A549 (cell line): ENCODE data around the gene LRPPRC. TPM values are rescaled to one million over a fixed set of nuclear protein-coding genes. Genes with fewer than 3 reads are reported as not detected.

Experiments used
- ATAC-seq, 2 experiments: fragments of 200-7000 bp in 1 of 2; fragments of >200 bp in 1 of 2; cut with Nextera tagmentation in 1 of 2; cut with Tn5 transposase in 1 of 2; 3 replicates each; pipeline versions ENCODE4 v1.8.0 to v1.9.1; 2018 to 2020; ENCODE audit warnings: mild to moderate bottlenecking in 1 of 2, moderate library complexity in 1 of 2
- CTCF ChIA-PET: fragments of 300-600 bp; sonication (Branson Sonifier 250); formaldehyde crosslinking; extraction: SDS; loops from one replicate; lab custom pipeline; 2021; ENCODE audit warnings: antibody characterized with exemption, inconsistent platforms; lab: Yijun Ruan, JAX
- POLR2A ChIA-PET: fragments of 350-600 bp; formaldehyde crosslinking; extraction: SDS; loops from one replicate; lab custom pipeline; 2021; ENCODE audit warnings: antibody characterized with exemption, inconsistent platforms; lab: Yijun Ruan, JAX
- DNase-seq, 2 experiments: peaks; one replicate each; pipeline versions ENCODE4 v3.0.0 to v3.0.0-alpha.2; 2011 to 2016; ENCODE audit warnings: low read depth in 1 of 2, low spot score in 1 of 2
- FAIRE-seq: peaks from 2 replicates; lab custom pipeline; 2011; peaks lifted over from hg19 to GRCh38; lab: Jason Lieb, UNC
- H3K27ac ChIP-seq, 2 experiments: fragments of >200 bp; sonication (Bioruptor Twin); formaldehyde crosslinking; 3 replicates each; pipeline ENCODE4 v1.5.1; 2016 to 2017
- H3K4me1 ChIP-seq: fragments of >200 bp; sonication (Bioruptor Twin); formaldehyde crosslinking; 3 replicates; pipeline ENCODE4 v1.6.1; 2016
- H3K4me2 ChIP-seq: fragments of >200 bp; sonication (Bioruptor Twin); formaldehyde crosslinking; 3 replicates; pipeline ENCODE4 v1.6.1; 2016
- H3K4me3 ChIP-seq: fragments of >200 bp; sonication (Bioruptor Twin); formaldehyde crosslinking; 3 replicates; pipeline ENCODE4 v1.5.1; 2016
- H3K9me3 ChIP-seq: fragments of >200 bp; sonication (Bioruptor Twin); formaldehyde crosslinking; 3 replicates; pipeline ENCODE4 v1.6.1; 2016
- ATOH8 ChIP-seq: fragments of 250-450 bp; sonication (Bioruptor Pico); IDR thresholded peaks from 2 replicates; pipeline ENCODE4 v1.5.0; 2020; ENCODE audit warnings: low read depth, mild to moderate bottlenecking, moderate library complexity
- BCL3 ChIP-seq: fragments of >200 bp; sonication (Bioruptor Twin); formaldehyde crosslinking; IDR thresholded peaks from 3 replicates; pipeline ENCODE4 v1.6.1; 2016
- BHLHE40 ChIP-seq: IDR thresholded peaks from 2 replicates; pipeline ENCODE4 v1.6.1; 2012; ENCODE audit warnings: low read depth, low read length, inconsistent platforms
- CBX2 ChIP-seq: fragments of 200-600 bp; sonication (generic); IDR thresholded peaks from 2 replicates; pipeline ENCODE4 v1.6.1; 2016; ENCODE audit warnings: low read depth, mild to moderate bottlenecking, borderline replicate concordance
- CEBPB ChIP-seq, 2 experiments: fragments of >200 bp in 1 of 2; sonication (Bioruptor Twin) in 1 of 2; formaldehyde crosslinking in 1 of 2; IDR thresholded peaks; 2 replicates each; pipeline ENCODE4 v1.6.1; 2012 to 2016
- EHF ChIP-seq: fragments of 250-450 bp; sonication (Bioruptor Pico); IDR thresholded peaks from 2 replicates; pipeline ENCODE4 v1.5.0; 2020; ENCODE audit warnings: mild to moderate bottlenecking
- FOXS1 ChIP-seq: fragments of 250-450 bp; sonication (Bioruptor Pico); IDR thresholded peaks from 2 replicates; pipeline ENCODE4 v1.5.0; 2020; ENCODE audit warnings: mild to moderate bottlenecking, moderate library complexity
- HDAC2 ChIP-seq: fragments of 200-600 bp; sonication (generic); IDR thresholded peaks from 2 replicates; pipeline ENCODE4 v1.6.1; 2016
- HOXA7 ChIP-seq: fragments of 250-450 bp; sonication (Bioruptor Pico); IDR thresholded peaks from 2 replicates; pipeline ENCODE4 v1.5.0; 2020; ENCODE audit warnings: mild to moderate bottlenecking, moderate library complexity
- HOXB5 ChIP-seq: fragments of 250-450 bp; sonication (Bioruptor Pico); IDR thresholded peaks from 2 replicates; pipeline ENCODE4 v1.5.0; 2020; ENCODE audit warnings: mild to moderate bottlenecking, moderate library complexity
- KDM5A ChIP-seq: fragments of 200-600 bp; sonication (generic); IDR thresholded peaks from 2 replicates; pipeline ENCODE4 v1.6.1; 2016; ENCODE audit warnings: antibody characterized with exemption, mild to moderate bottlenecking
- PHF8 ChIP-seq: fragments of 200-600 bp; sonication (generic); IDR thresholded peaks from 2 replicates; pipeline ENCODE4 v1.6.1; 2016; ENCODE audit warnings: low read depth, mild to moderate bottlenecking, antibody characterized with exemption, moderate library complexity, borderline replicate concordance
- POLR2A ChIP-seq: IDR thresholded peaks from 2 replicates; pipeline ENCODE4 v1.6.1; 2012; ENCODE audit warnings: mild to moderate bottlenecking, low read length
- RARB ChIP-seq: fragments of 250-450 bp; sonication (Bioruptor Pico); IDR thresholded peaks from 2 replicates; pipeline ENCODE4 v1.8.0; 2021; ENCODE audit warnings: mild to moderate bottlenecking, moderate library complexity
- RFX5 ChIP-seq: fragments of 450-650 bp; IDR thresholded peaks from 2 replicates; pipeline ENCODE4 v1.7.1; 2014; ENCODE audit warnings: antibody characterized with exemption, mild to moderate bottlenecking, moderate library complexity
- SMC3 ChIP-seq: fragments of >200 bp; sonication (Bioruptor Twin); formaldehyde crosslinking; IDR thresholded peaks from 3 replicates; pipeline ENCODE4 v1.6.1; 2018; ENCODE audit warnings: inconsistent platforms
- TP53 ChIP-seq: fragments of 250-450 bp; sonication (Bioruptor Pico); IDR thresholded peaks from 2 replicates; pipeline ENCODE4 v1.5.0; 2021; ENCODE audit warnings: mild to moderate bottlenecking, moderate library complexity
- USF2 ChIP-seq: fragments of 450-650 bp; IDR thresholded peaks from 2 replicates; pipeline ENCODE4 v1.6.1; 2014; ENCODE audit warnings: antibody characterized with exemption
- WGBS: methylation state at CpG from one replicate; pipeline ENCODE4 v1.1.6; 2017; ENCODE audit errors: missing lambda C conversion rate; 5-methylcytosine and 5-hydroxymethylcytosine counted together
- polyA plus RNA-seq, 4 experiments: library from polyadenylated mRNA; depleted of rRNA in 3 of 4; stranded (reverse); fragments of >200 nt; fragmentation: RNase III in 1 of 4; extraction: RNeasy Plus Mini Kit Qiagen cat#74134 plus additional on column Dnase treatment in 1 of 4; gene quantifications; 2 replicates in 3 of 4; 3 replicates in 1 of 4; pipeline ENCODE4 v1.2.3, GENCODE V29; 2011 to 2017
- TF ChIP-seq, protein P1 (sequence below): IDR thresholded peaks from 2 replicates; pipeline ENCODE4 v1.6.1; 2012
- TF ChIP-seq, protein P2 (sequence below): fragments of 150-350 bp; IDR thresholded peaks from 2 replicates; pipeline ENCODE4 v1.6.1; 2014; ENCODE audit warnings: low read depth, mild to moderate bottlenecking, low read length
- TF ChIP-seq, protein P3 (sequence below): IDR thresholded peaks from 2 replicates; pipeline ENCODE4 v1.6.1; 2012; ENCODE audit warnings: low read depth, borderline replicate concordance
- TF ChIP-seq, protein P4 (sequence below): fragments of 200-600 bp; sonication (generic); IDR thresholded peaks from 2 replicates; pipeline ENCODE4 v1.6.1; 2016; ENCODE audit warnings: antibody characterized with exemption, mild to moderate bottlenecking, moderate library complexity

LRPPRC gene
- polyA plus RNA-seq, 2 of the 4 experiments (the other 2 are of a cell fraction): 84.6 to 269 TPM

- ATAC-seq (no peak), DNase-seq (no peak)
- peaks cover 12% of the 10 kb centered on the region; the same call in 2 of the 3 replicates for H3K4me1 ChIP-seq
- WGBS: 86% methylated on average over 2 of the region's 2 CpGs
- TF ChIP-seq HDAC2 (no peak), SMC3 (no peak), FOXS1 (no peak)
- TF ChIP-seq, protein P1, sequence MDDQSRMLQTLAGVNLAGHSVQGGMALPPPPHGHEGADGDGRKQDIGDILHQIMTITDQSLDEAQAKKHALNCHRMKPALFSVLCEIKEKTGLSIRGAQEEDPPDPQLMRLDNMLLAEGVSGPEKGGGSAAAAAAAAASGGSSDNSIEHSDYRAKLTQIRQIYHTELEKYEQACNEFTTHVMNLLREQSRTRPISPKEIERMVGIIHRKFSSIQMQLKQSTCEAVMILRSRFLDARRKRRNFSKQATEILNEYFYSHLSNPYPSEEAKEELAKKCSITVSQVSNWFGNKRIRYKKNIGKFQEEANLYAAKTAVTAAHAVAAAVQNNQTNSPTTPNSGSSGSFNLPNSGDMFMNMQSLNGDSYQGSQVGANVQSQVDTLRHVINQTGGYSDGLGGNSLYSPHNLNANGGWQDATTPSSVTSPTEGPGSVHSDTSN: no peak
- TF ChIP-seq, all 56 proteins: peak for 0
- H3K27ac ChIP-seq: no peak overlapping the region
- CTCF ChIA-PET: interaction anchor here (1.0 to 1.3 kb wide), 3 partner anchors 11 to 63 kb away, joined by 3 read pairs; no protein-coding TSS in a partner anchor
- FAIRE-seq: no peak
- no peak overlapping the region for H3K4me3 ChIP-seq
- no peaks in the 10 kb centered on the region for H3K9me3 ChIP-seq
- no peak overlapping the region for H3K4me2 ChIP-seq
- POLR2A ChIA-PET: no interaction called here
Observed at GRCh38 chr2:43980902-43981301, 14.9 kb downstream of the LRPPRC start.

GRCh38 chr2:43977677-43978375, 18.0 kb downstream of the LRPPRC start:
- no peaks in the 10 kb centered on the region for H3K4me1 ChIP-seq
- no peak for FAIRE-seq
- ChIA-PET CTCF (interaction anchor here (0.7 to 1.4 kb wide), 4 partner anchors 8 to 100 kb away, joined by 3 to 4 read pairs (median 4); no protein-coding TSS in a partner anchor), POLR2A (interaction anchor here (0.6 kb wide), 1 partner anchor 372 kb away, joined by 4 read pairs; no protein-coding TSS in a partner anchor)
- ATAC-seq: peak in 1 of 2 experiments; percentile 43; a peak in 3 of 6 replicates
- TF ChIP-seq TP53 (CRISPR knock-in tag) (no peak), USF2 (no peak), HOXA7 (CRISPR knock-in tag) (no peak), BCL3 (no peak), EHF (no peak), HOXB5 (no peak), CBX2 (no peak), CEBPB (IDR thresholded peaks at IDR 0.05) (no peak), BHLHE40 (no peak), POLR2A (no peak), RARB (no peak), ATOH8 (no peak), PHF8 (no peak), KDM5A (no peak), RFX5 (no peak)
- TF ChIP-seq, protein P2, sequence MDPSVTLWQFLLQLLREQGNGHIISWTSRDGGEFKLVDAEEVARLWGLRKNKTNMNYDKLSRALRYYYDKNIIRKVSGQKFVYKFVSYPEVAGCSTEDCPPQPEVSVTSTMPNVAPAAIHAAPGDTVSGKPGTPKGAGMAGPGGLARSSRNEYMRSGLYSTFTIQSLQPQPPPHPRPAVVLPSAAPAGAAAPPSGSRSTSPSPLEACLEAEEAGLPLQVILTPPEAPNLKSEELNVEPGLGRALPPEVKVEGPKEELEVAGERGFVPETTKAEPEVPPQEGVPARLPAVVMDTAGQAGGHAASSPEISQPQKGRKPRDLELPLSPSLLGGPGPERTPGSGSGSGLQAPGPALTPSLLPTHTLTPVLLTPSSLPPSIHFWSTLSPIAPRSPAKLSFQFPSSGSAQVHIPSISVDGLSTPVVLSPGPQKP: no peak
- TF ChIP-seq, protein P3, sequence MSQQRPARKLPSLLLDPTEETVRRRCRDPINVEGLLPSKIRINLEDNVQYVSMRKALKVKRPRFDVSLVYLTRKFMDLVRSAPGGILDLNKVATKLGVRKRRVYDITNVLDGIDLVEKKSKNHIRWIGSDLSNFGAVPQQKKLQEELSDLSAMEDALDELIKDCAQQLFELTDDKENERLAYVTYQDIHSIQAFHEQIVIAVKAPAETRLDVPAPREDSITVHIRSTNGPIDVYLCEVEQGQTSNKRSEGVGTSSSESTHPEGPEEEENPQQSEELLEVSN: no peak
- TF ChIP-seq, protein P4, sequence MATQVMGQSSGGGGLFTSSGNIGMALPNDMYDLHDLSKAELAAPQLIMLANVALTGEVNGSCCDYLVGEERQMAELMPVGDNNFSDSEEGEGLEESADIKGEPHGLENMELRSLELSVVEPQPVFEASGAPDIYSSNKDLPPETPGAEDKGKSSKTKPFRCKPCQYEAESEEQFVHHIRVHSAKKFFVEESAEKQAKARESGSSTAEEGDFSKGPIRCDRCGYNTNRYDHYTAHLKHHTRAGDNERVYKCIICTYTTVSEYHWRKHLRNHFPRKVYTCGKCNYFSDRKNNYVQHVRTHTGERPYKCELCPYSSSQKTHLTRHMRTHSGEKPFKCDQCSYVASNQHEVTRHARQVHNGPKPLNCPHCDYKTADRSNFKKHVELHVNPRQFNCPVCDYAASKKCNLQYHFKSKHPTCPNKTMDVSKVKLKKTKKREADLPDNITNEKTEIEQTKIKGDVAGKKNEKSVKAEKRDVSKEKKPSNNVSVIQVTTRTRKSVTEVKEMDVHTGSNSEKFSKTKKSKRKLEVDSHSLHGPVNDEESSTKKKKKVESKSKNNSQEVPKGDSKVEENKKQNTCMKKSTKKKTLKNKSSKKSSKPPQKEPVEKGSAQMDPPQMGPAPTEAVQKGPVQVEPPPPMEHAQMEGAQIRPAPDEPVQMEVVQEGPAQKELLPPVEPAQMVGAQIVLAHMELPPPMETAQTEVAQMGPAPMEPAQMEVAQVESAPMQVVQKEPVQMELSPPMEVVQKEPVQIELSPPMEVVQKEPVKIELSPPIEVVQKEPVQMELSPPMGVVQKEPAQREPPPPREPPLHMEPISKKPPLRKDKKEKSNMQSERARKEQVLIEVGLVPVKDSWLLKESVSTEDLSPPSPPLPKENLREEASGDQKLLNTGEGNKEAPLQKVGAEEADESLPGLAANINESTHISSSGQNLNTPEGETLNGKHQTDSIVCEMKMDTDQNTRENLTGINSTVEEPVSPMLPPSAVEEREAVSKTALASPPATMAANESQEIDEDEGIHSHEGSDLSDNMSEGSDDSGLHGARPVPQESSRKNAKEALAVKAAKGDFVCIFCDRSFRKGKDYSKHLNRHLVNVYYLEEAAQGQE: no peak
- no peak overlapping the region for H3K27ac ChIP-seq
- no peak overlapping the region for H3K4me3 ChIP-seq
- H3K4me2 ChIP-seq: no peak overlapping the region
- DNase-seq: no peak
- H3K9me3 ChIP-seq: no peaks in the 10 kb centered on the region
